GM18951 (cell line): ENCODE measurements around the gene FMO5.
"Not testable (repeated sequence)": the region's sequence is repeated elsewhere in the genome, so short reads cannot be mapped to it uniquely, and the experiment has no call there.

Source experiments
- POLR2A ChIP-seq: IDR thresholded peaks from 4 replicates; pipeline ENCODE4 v1.6.1; 2011; ENCODE audit warnings: mild to moderate bottlenecking; ENCODE audit not compliant: insufficient read length, insufficient read depth; ENCODE audit errors: extremely low read depth
- in situ Hi-C: fragments of 300-500 bp; cut with MboI; formaldehyde crosslinking; loops from one replicate; pipeline ENCODE4 v1.12.0; 2022; ENCODE audit warnings: low sequenced_read_pairs, mixed read lengths, inconsistent platforms; ENCODE audit not compliant: unreplicated experiment

The FMO5 gene

DNA sequence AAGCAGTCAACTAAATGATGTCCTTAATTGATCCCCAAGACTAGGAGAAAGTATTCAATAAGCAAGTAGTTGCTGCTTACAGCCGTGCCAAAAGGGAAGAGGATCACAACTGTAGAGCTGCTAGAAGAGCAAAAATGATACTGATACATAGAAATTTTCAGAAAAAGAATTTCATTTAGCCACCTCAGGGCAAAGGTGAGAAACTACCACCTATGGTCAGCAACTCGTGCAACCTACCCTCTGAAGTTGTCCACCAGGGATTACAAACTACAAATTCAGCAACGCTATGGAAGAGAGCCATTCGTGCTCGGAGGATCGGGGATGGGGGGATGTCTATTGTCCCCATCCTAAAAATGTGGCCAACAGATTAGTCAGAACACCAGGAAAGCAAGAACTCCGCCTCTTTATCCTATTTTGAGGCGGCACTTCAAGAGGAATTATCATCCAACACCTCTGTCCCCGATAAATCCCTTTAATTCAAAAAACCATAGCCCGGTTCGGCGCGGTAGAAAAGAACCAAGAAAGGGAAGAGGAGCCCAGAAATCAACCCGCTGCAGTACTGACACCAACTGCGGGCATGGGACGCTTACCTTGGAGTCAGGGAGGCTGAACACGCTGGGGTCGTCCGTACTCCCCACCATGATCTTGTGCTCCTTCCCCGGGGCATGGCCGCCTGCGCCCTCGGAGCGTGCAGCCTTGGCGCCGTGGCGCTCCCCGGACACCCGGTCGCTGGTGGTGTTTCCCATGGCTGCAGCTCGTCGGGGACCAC lies 53.6 kb downstream of the FMO5 start:
- TF ChIP-seq POLR2A: no peak
- in situ Hi-C loops: no loop called here

DNA sequence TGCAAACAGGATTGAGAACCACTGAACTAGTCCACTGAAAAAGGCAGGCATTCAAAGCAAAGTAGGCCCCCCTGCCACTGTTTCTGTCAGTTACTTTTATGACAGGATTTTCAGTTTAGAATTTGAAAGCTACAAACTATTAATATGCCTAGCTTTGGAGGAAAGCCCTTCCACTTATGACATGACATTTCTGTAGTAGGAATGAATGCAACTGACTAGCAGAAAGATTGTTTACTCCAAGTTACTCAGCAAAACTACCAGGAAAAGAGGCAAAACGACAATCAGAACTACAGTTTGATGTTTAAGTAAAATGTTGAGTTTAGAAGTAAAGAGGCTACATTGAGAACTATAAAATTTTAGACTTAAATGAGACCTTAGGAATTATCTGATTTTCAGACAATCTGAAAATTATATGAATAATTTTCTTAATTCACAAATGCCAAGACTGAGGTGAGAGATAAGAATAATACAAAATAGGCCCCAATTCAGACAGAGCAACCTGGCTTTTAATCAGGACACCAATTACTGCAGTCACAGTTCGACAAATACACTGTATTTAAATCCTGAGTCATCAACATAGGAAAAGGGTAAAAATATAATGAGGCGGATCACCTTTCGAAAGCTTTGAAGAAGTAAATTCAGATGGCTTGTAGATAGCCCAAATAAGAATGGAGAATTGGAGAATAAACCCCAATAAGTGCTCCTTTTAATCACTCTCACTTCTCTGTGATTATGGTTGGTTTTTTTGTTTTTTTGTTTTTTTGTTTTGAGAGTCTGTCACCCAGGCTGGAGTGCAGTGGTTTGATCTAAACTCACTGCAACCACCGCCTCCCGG lies 55.1 kb downstream of the FMO5 start:
- TF ChIP-seq POLR2A: no peak
- in situ Hi-C loops: no loop called here

DNA sequence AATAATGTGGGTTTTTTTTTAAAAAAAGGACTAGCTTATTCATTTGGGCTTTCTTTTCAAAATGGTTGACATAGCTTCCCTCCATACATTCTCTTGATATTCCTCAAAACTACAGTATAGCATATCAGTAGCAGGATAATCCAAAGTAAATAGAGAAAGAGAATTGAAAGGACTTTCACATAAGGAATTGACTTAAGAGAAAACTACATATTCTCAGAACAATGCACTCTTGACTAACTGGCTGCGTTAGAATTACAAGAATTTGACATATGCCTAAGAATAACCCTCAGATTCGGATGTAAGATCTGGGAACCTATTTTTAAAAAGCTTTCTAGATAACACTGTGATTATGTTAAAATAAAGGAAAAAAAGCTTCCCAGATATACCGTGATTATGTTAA lies 56.0 kb downstream of the FMO5 start:
- in situ Hi-C loops: no loop called here
- TF ChIP-seq POLR2A: no peak

DNA sequence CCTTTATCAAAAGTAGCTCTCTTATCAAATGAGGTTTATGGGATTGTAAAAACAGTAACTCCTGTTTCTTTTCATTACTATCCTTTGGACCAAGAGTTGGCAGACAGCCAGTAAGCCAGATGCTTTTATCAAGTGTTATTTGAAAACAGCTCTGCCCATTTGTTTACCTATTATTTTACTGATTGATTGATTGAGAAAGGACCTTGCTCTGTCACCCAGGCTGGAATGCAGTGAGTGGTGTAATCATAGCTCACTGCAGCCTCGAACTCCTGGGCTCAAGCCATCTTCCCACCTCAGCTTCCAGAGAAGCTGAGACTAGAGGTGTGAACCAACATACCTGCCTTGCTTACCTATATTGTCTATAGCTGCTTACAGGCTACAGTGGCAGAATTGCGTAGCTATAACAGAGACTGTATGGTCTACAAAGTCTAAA lies 56.5 kb downstream of the FMO5 start:
- no peak for TF ChIP-seq POLR2A
- in situ Hi-C loops: no loop called here

DNA sequence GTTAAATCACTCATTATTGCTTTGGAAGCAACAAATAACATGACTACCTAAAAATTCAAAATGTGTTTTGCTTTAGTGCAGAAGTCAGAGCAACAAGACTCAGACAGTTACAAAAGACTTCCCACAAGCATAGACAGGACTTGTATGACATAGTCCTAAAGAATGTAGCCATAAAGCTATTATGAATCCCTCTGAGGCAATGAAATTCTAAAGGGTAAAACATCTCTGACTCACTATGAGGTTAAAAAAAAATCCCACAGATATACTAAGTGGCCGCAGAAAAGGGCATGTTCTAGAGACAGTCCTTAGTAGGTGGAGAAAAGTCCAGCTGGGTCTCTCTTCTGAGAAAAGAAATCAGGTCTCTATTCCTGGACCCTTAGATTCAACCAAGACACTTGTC lies 57.8 kb downstream of the FMO5 start:
- TF ChIP-seq POLR2A: no peak

DNA sequence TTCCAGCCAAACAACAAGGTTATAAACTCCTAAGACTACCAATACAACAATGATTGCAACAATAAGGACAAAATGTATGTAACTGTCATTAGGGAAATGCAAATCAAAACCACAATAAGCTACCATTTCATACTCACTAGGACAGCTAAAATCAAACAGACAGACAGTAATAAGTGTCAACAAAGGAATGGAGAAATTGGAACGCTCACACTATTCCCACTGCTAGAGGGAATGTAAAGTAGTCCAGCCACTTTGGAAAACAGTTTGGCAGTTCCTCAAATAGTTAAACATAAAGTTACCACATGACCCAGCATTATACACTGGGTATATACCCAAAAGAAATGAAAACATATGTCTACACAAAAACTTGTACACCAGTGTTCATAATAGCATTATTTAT lies 62.1 kb downstream of the FMO5 start:
- in situ Hi-C loops: no loop called here
- no peak for TF ChIP-seq POLR2A

More for the DNA sequence above, 57.8 kb downstream of the FMO5 start:
- in situ Hi-C loops: no loop called here

DNA sequence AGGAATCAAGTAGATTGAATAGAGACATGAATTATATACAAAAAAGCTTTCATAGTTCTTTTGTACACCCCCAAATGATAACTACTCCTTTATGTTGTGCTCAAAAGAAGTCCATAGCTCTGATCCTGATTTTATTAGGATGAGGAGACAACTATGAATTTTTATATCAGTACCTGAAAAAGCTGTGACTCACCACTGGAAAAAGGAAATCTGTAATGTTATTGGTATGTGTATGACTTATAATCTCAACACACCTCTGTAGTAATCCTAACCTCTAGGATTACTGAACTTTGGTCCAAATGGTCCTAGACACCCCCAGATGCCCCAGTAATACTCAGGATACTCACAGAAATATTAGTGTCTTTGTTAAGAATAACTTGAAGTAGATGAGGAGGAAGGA lies 63.0 kb downstream of the FMO5 start:
- TF ChIP-seq POLR2A: no peak
- in situ Hi-C loops: no loop called here

DNA sequence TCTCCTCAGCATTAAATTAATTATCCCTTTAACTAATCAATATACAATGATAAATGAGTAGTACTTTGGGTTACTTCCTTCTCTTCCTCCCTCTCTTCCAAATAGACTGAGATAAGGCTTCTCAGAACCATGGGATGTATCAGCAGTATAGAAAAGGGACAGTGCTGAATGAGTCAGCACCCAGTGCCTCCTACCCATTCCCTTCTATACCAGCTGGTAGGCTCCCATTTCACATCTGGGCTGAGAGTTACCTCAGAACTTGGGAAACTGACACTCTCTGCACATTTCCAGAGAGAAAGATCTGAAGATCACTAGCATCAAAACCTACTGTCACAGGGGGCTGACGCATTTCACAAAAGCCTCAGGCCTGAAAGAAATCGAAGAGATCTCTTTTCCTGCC lies 68.0 kb downstream of the FMO5 start:
- in situ Hi-C loops: not testable (repeated sequence)

DNA sequence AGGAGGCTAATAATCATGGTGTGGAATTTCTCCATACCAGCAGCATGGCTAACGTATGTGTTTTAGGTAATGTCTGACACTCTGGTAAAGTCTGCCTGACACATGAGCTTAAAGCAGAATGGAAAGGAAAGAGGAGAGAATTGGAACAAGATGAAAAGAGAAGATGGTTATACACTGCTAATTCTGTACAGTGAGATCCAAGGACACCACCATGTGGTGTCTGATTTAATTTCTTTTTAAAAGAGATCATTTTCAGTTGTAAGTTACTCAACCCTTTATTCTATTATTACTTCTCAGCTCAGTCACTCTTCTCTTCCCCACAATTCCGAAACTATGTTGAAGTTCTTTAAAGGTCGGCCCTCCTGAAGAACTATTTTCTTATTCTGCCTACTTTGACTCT lies 68.5 kb downstream of the FMO5 start:
- in situ Hi-C loops: no loop called here
- TF ChIP-seq POLR2A: no peak

DNA sequence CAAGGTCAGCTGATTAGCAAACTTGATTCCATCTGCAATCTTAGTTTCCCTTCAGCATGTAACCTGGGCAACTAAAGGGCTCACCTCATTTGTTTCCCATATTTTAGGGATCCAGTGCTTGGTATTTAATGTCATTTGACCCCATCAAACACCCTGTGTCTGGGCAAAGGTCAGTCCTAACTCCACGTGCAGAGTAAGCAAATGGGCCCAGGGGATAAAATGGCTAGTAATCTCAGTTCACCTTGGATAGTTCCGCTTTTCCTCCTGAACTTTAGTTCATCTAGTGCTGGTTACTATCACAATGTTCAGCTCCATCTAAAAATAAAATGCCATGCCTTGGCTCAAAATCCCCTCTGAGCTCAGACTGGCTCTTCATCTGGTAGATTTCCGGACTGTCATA lies 72.4 kb downstream of the FMO5 start:
- in situ Hi-C loops: no loop called here
- TF ChIP-seq POLR2A: no peak

DNA sequence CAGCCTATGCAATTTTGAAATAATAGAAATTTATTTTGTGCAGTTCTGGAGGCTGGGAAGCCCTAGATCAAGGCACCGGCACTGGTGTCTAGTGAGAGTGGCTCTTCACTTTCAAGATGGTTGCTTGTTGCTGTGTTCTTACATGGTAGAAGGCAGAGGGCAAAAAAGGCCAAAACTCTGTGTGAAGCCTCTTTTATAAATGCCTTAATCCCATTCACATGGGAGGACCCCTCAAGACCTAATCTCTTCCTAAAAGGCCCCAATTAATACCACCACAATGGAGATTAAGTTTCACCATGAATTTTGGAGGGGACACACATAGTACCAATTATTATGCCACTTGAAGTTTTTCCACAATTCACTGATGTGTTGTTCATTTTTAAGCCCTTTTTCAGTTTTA lies 73.9 kb downstream of the FMO5 start:
- in situ Hi-C loops: no loop called here
- no peak for TF ChIP-seq POLR2A

DNA sequence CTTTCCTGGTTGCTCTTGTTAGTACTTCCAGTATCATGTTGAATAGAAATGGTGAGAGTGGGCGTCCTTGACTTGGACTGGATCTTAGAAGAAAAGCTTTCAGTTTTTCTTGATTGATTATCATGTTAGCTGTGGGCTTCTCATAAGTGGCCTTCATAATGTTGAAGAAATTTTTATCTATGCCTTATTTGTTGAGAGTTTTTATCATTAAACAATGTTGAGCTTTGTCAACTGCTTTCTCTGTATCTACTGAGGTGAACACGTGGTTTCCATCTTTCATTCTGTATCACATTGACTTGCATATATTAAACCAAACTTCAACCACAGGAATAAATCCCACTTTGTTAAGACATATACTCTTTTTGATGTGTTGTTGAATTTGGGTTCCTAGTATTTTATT lies 82.3 kb downstream of the FMO5 start:
- in situ Hi-C loops: no loop called here
- no peak for TF ChIP-seq POLR2A
